ENCODE results near the gene MTPN. TPM values are rescaled to one million over a fixed set of nuclear protein-coding genes. Genes with fewer than 3 reads are reported as not detected.

MTPN gene, protein sequence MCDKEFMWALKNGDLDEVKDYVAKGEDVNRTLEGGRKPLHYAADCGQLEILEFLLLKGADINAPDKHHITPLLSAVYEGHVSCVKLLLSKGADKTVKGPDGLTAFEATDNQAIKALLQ
- 109 to 142 TPM (median 129 TPM) in 5 replicates for total RNA-seq (2022; extraction: Qiagen RNA extraction; ENCODE audit: low read depth)

DNA sequence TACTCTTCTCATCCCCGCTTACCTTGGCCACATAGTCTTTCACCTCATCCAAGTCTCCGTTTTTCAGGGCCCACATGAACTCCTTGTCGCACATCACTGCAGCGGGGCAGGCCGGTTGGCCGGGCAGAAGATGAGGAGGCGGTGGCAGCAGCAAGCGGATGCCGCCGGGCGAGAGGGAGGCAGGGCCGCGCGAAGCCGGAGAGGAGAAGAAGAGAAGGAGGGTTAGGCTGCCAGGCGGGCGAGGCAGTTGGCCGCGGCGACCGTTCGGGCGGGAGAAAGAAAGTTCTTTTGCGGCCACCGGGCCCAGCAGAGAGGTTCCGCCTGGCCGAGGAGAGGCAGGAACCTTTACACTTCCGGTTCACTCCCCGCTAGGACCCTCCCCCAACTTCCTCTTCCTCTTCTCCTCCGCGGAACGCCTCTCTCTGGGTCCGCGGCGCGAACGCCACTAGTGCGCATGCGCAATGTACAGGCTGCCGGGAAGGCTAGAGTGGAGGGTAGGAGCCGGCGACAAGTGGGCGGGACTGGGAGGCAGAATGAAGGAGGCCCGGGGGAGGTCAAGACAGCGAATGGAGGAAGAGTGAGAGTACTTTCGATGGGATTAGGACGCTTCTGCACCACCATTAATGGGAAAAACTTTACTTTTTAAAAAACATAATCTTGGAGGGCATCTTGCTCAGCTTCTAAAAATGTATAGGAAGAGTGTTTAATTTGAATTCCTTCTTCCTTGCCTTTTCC, at the start of gene MTPN:
Gene MTPN (minus strand): TSS at position 353 of the 735 bp plus-strand sequence. CDS start 259 bp downstream, at position 94.

Other genes starting within 250 kb of the MTPN start
- not detected in 5 replicates for gene SLC13A4, start 249.2 kb downstream of the MTPN start, total RNA-seq (2022; extraction: Qiagen RNA extraction; ENCODE audit: low read depth)
- 0.05 to 0.31 TPM (median 0.08 TPM) in 3 of 5 replicates, not detected in the others for gene FAM180A, start 228.5 kb downstream of the MTPN start, total RNA-seq (2022; extraction: Qiagen RNA extraction; ENCODE audit: low read depth)